Neuronal stem cell (in vitro differentiated cells): ENCODE data around the gene ZNF407. TPM values are rescaled to one million over a fixed set of nuclear protein-coding genes. Genes with fewer than 3 reads are reported as not detected.

Source experiments
- DNase-seq: peaks from one replicate; pipeline ENCODE4 v3.0.0-alpha.2; 2013; ENCODE audit warnings: low spot score
- H2AFZ ChIP-seq: one replicate; pipeline ENCODE4 v1.6.1; 2013; ENCODE audit warnings: mild to moderate bottlenecking, low read length, inconsistent platforms
- H2AK5ac ChIP-seq: 2 replicates; pipeline ENCODE4 v1.6.1; 2013; ENCODE audit warnings: low read depth, mild to moderate bottlenecking, inconsistent platforms, low read length, moderate library complexity, mixed read lengths
- H2BK120ac ChIP-seq: 2 replicates; pipeline ENCODE4 v1.6.1; 2013; ENCODE audit warnings: low read depth, mild to moderate bottlenecking, inconsistent platforms, low read length, moderate library complexity, mixed read lengths
- H2BK12ac ChIP-seq: one replicate; pipeline ENCODE4 v1.6.1; 2013; ENCODE audit warnings: low read length, inconsistent platforms
- H2BK15ac ChIP-seq: 2 replicates; pipeline ENCODE4 v1.6.1; 2013; ENCODE audit warnings: mild to moderate bottlenecking, low read length, inconsistent platforms, mixed read lengths
- H2BK5ac ChIP-seq: one replicate; pipeline ENCODE4 v1.6.1; 2013; ENCODE audit warnings: inconsistent platforms, mild to moderate bottlenecking, low read length, moderate library complexity
- H3K14ac ChIP-seq: one replicate; pipeline ENCODE4 v1.6.1; 2013; ENCODE audit warnings: low read length, inconsistent platforms
- H3K18ac ChIP-seq: 2 replicates; pipeline ENCODE4 v1.6.1; 2013; ENCODE audit warnings: low read length, inconsistent platforms
- H3K23ac ChIP-seq: 2 replicates; pipeline ENCODE4 v1.6.1; 2013; ENCODE audit warnings: low read depth, mild to moderate bottlenecking, mixed read lengths, low read length, inconsistent platforms; ENCODE audit not compliant: poor library complexity
- H3K27ac ChIP-seq: replicated peaks from 3 replicates; pipeline ENCODE4 v1.5.1; 2013; ENCODE audit warnings: low read length, inconsistent platforms
- H3K27me3 ChIP-seq, 3 experiments: 2 replicates each; pipeline ENCODE4 v1.6.1; 2013; ENCODE audit warnings: low read length in 3 of 3, mild to moderate bottlenecking in 2 of 3, inconsistent platforms in 1 of 3, low read depth in 1 of 3, mixed read lengths in 1 of 3, moderate library complexity in 1 of 3; ENCODE audit not compliant: control insufficient read depth in 3 of 3, insufficient read depth in 3 of 3
- H3K36me3 ChIP-seq, 2 donors: replicated peaks in 1 of 2; 2 replicates each; pipeline ENCODE4 v1.6.1; 2013; ENCODE audit warnings: low read length in 2 of 2; ENCODE audit not compliant: control insufficient read depth in 2 of 2, insufficient read depth in 2 of 2
- H3K4ac ChIP-seq: 2 replicates; pipeline ENCODE4 v1.6.1; 2013; ENCODE audit warnings: inconsistent platforms, mild to moderate bottlenecking, low read length, moderate library complexity
- H3K4me1 ChIP-seq, 2 donors: 1 replicate in 1 of 2; 2 replicates in 1 of 2; pipeline ENCODE4 v1.6.1; 2013; ENCODE audit warnings: low read length in 2 of 2, low read depth in 1 of 2; ENCODE audit not compliant: control insufficient read depth in 2 of 2, insufficient read depth in 1 of 2
- H3K4me2 ChIP-seq: one replicate; pipeline ENCODE4 v1.6.1; 2013; ENCODE audit warnings: mild to moderate bottlenecking, low read length, inconsistent platforms; ENCODE audit not compliant: insufficient read depth, poor library complexity, severe bottlenecking
- H3K4me3 ChIP-seq, 2 donors: 2 replicates each; pipeline ENCODE4 v1.5.1; 2013; ENCODE audit warnings: low read length in 2 of 2, mild to moderate bottlenecking in 2 of 2, inconsistent platforms in 1 of 2, moderate library complexity in 1 of 2
- H3K79me1 ChIP-seq: one replicate; pipeline ENCODE4 v1.6.1; 2013; ENCODE audit warnings: low read depth, mild to moderate bottlenecking, inconsistent platforms, low read length, moderate library complexity
- H3K9ac ChIP-seq: one replicate; pipeline ENCODE4 v1.6.1; 2013; ENCODE audit warnings: mild to moderate bottlenecking, low read depth, low read length, inconsistent platforms; ENCODE audit not compliant: poor library complexity
- H3K9me3 ChIP-seq, 2 donors: replicated peaks in 1 of 2; 2 replicates each; pipeline versions ENCODE3 to v1.6.1; 2013; ENCODE audit warnings: low read length in 2 of 2, mild to moderate bottlenecking in 2 of 2, inconsistent platforms in 1 of 2, low read depth in 1 of 2, mixed read lengths in 1 of 2, moderate library complexity in 1 of 2; ENCODE audit not compliant: control insufficient read depth in 2 of 2, insufficient read depth in 1 of 2
- H4K8ac ChIP-seq: one replicate; pipeline ENCODE4 v1.6.1; 2013; ENCODE audit warnings: low read depth, mild to moderate bottlenecking, inconsistent platforms, low read length, moderate library complexity
- H4K91ac ChIP-seq: one replicate; pipeline ENCODE4 v1.6.1; 2013; ENCODE audit warnings: low read length, low read depth, mild to moderate bottlenecking, inconsistent platforms; ENCODE audit not compliant: poor library complexity
- WGBS, 2 donors: extraction: QIAGEN DNeasy Blood & Tissue Kit; methylation state at CpG; one replicate each; pipeline ENCODE4 v1.1.7; 2013; ENCODE audit warnings: missing lambda C conversion rate in 2 of 2, mixed read lengths in 1 of 2; ENCODE audit not compliant: insufficient read length in 2 of 2, insufficient replicate concordance in 1 of 2; ENCODE audit errors: extremely low coverage in 2 of 2; 5-methylcytosine and 5-hydroxymethylcytosine counted together
- polyA plus RNA-seq, 2 experiments: library from polyadenylated mRNA; stranded (reverse); fragments of 200-250 nt; gene quantifications; one replicate each; pipeline ENCODE4 v1.2.3, GENCODE V29; 2013

The ZNF407 gene, protein sequence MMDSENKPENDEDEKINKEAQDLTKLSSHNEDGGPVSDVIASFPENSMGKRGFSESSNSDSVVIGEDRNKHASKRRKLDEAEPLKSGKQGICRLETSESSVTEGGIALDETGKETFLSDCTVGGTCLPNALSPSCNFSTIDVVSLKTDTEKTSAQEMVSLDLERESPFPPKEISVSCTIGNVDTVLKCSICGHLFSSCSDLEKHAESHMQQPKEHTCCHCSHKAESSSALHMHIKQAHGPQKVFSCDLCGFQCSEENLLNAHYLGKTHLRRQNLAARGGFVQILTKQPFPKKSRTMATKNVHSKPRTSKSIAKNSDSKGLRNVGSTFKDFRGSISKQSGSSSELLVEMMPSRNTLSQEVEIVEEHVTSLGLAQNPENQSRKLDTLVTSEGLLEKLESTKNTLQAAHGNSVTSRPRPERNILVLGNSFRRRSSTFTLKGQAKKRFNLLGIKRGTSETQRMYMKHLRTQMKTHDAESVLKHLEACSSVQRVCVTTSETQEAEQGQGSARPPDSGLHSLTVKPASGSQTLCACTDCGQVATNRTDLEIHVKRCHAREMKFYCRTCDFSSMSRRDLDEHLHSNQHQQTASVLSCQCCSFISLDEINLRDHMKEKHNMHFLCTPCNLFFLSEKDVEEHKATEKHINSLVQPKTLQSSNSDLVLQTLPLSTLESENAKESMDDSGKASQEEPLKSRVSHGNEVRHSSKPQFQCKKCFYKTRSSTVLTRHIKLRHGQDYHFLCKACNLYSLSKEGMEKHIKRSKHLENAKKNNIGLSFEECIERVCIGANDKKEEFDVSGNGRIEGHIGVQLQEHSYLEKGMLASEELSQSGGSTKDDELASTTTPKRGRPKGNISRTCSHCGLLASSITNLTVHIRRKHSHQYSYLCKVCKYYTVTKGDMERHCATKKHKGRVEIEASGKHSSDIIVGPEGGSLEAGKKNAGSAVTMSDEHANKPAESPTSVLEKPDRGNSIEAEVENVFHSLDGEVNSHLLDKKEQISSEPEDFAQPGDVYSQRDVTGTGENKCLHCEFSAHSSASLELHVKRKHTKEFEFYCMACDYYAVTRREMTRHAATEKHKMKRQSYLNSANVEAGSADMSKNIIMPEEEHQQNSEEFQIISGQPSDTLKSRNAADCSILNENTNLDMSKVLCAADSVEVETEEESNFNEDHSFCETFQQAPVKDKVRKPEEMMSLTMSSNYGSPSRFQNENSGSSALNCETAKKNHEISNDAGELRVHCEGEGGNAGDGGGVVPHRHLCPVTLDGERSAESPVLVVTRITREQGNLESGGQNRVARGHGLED (N-terminal part only)
- polyA plus RNA-seq (2013, experiment 1 of 2) = 1.7 TPM
- 1.8 TPM for polyA plus RNA-seq (2013, experiment 2 of 2)

GRCh38 chr18:74597662-74598349 is at the start of gene ZNF407:
TSS of gene ZNF407 (plus strand) at chr18:74597870. CDS start at chr18:74631020, 33,150 bp downstream.
- Histone ChIP-seq H2BK120ac (no peak within 1 kb of the TSS), H3K4me1 (peaks cover 0 to 2% of the 10 kb centered on the region in 2 donors), H3K4me3 (peak within 1 kb of the TSS; percentile 94 to 98), H4K8ac (no peak within 1 kb of the TSS), H2AFZ (peak within 1 kb of the TSS; percentile 98), H3K4ac (no peak within 1 kb of the TSS), H3K27me3 (no peaks in the 10 kb centered on the region), H3K23ac (no peak within 1 kb of the TSS), H2BK5ac (peak within 1 kb of the TSS; percentile 19), H3K36me3 (peaks cover 4 to 30% of the 10 kb centered on the region in 2 donors), H3K79me1 (peaks cover 2% of the 10 kb centered on the region), H3K18ac (peak within 1 kb of the TSS; percentile 85), H2BK12ac (no peak within 1 kb of the TSS), H4K91ac (no peak within 1 kb of the TSS), H2AK5ac (no peak within 1 kb of the TSS), H3K14ac (peak within 1 kb of the TSS; percentile 25), H3K27ac (peak within 1 kb of the TSS; percentile 83), H3K9me3 (no peaks in the 10 kb centered on the region), H3K9ac (peak within 1 kb of the TSS; percentile 82), H2BK15ac (no peak within 1 kb of the TSS), H3K4me2 (peak within 1 kb of the TSS; percentile 88)
- no CpG with 5 or more reads among the region's 64 CpGs for WGBS, 2 donors
- peak; percentile 92 for DNase-seq

- no peak overlapping the region for H3K4me2 ChIP-seq
- no peak overlapping the region for H2BK12ac ChIP-seq
- DNase-seq = no peak
- H2BK5ac ChIP-seq = no peak overlapping the region
- no peak overlapping the region for H2AFZ ChIP-seq
- no peak overlapping the region for H3K23ac ChIP-seq
- no peak overlapping the region for H3K4me3 ChIP-seq
- no peak overlapping the region for H4K91ac ChIP-seq
- peaks cover 0 to 43% (median 0%) of the 10 kb centered on the region in 3 experiments for H3K27me3 ChIP-seq
- H2AK5ac ChIP-seq = no peak overlapping the region
- H3K27ac ChIP-seq = no peak overlapping the region
- no peak overlapping the region for H2BK120ac ChIP-seq
- no peaks in the 10 kb centered on the region for H3K36me3 ChIP-seq
- no peak overlapping the region for H2BK15ac ChIP-seq
- no peak overlapping the region for H4K8ac ChIP-seq
- H3K79me1 ChIP-seq = no peaks in the 10 kb centered on the region
- WGBS, 2 donors = no CpG with 5 or more reads among the region's 1 CpG
- peaks cover 11 to 20% of the 10 kb centered on the region in 2 donors for H3K9me3 ChIP-seq
- H3K14ac ChIP-seq = no peak overlapping the region
- no peak overlapping the region for H3K9ac ChIP-seq
- H3K4ac ChIP-seq = no peak overlapping the region
- no peak overlapping the region for H3K18ac ChIP-seq
- H3K4me1 ChIP-seq = peaks cover 0 to 7% of the 10 kb centered on the region in 2 donors
These were observed 48.0 kb upstream of the ZNF407 start for GRCh38 chr18:74549591-74550104.

GRCh38 chr18:74550886-74551285 is 46.8 kb upstream of the ZNF407 start:
- no peak overlapping the region for H2AFZ ChIP-seq
- WGBS, 2 donors = no CpG with 5 or more reads among the region's 6 CpGs
- no peak overlapping the region for H3K4ac ChIP-seq
- H2BK5ac ChIP-seq = no peak overlapping the region
- H2BK120ac ChIP-seq = no peak overlapping the region
- H2AK5ac ChIP-seq = no peak overlapping the region
- no peak overlapping the region for H2BK15ac ChIP-seq
- no peak for DNase-seq
- H3K36me3 ChIP-seq = no peaks in the 10 kb centered on the region
- peaks cover 0 to 46% (median 0%) of the 10 kb centered on the region in 3 experiments for H3K27me3 ChIP-seq
- H3K79me1 ChIP-seq = no peaks in the 10 kb centered on the region
- H3K27ac ChIP-seq = no peak overlapping the region
- H3K4me1 ChIP-seq = peaks cover 0 to 7% of the 10 kb centered on the region in 2 donors
- no peak overlapping the region for H3K14ac ChIP-seq
- H3K23ac ChIP-seq = no peak overlapping the region
- H3K4me2 ChIP-seq = no peak overlapping the region
- H2BK12ac ChIP-seq = no peak overlapping the region
- peaks cover 11 to 20% of the 10 kb centered on the region in 2 donors for H3K9me3 ChIP-seq
- H3K9ac ChIP-seq = no peak overlapping the region
- H3K4me3 ChIP-seq = no peak overlapping the region
- H4K8ac ChIP-seq = no peak overlapping the region
- H4K91ac ChIP-seq = no peak overlapping the region
- H3K18ac ChIP-seq = no peak overlapping the region
